H9 (cell line): Measurements from ENCODE around the gene TEDDM1. TPM values are rescaled to one million over a fixed set of nuclear protein-coding genes. Genes with fewer than 3 reads are reported as not detected.

Experiments used
- DNase-seq: peaks from one replicate; pipeline ENCODE4 v3.0.0-alpha.2; 2017
- H2AFZ ChIP-seq: one replicate; pipeline ENCODE4 v1.6.1; 2013; ENCODE audit warnings: mild to moderate bottlenecking, low read length, control low read depth, moderate library complexity
- H2AK5ac ChIP-seq: 2 replicates; pipeline ENCODE4 v1.6.1; 2013; ENCODE audit warnings: low read length, control low read depth, mixed read lengths; ENCODE audit not compliant: insufficient read length
- H2BK120ac ChIP-seq: one replicate; pipeline ENCODE4 v1.6.1; 2013; ENCODE audit warnings: low read depth, mild to moderate bottlenecking, low read length, control low read depth, inconsistent platforms; ENCODE audit not compliant: poor library complexity, severe bottlenecking
- H2BK12ac ChIP-seq: 2 replicates; pipeline ENCODE4 v1.6.1; 2013; ENCODE audit warnings: low read length, control low read depth, mixed read lengths, low read depth; ENCODE audit not compliant: insufficient read length
- H2BK15ac ChIP-seq: 2 replicates; pipeline ENCODE4 v1.6.1; 2013; ENCODE audit warnings: low read depth, low read length, control low read depth
- H2BK20ac ChIP-seq: one replicate; pipeline ENCODE4 v1.6.1; 2013; ENCODE audit warnings: low read depth, mild to moderate bottlenecking, low read length, control low read depth, inconsistent platforms; ENCODE audit not compliant: poor library complexity, severe bottlenecking
- H2BK5ac ChIP-seq: 2 replicates; pipeline ENCODE4 v1.6.1; 2013; ENCODE audit warnings: low read length, control low read depth, mixed read lengths; ENCODE audit not compliant: insufficient read length
- H3K14ac ChIP-seq: 2 replicates; pipeline ENCODE4 v1.6.1; 2013; ENCODE audit warnings: low read length, control low read depth; ENCODE audit not compliant: insufficient read depth
- H3K18ac ChIP-seq: 2 replicates; pipeline ENCODE4 v1.6.1; 2013; ENCODE audit warnings: low read depth, mild to moderate bottlenecking, mixed read lengths, low read length, control low read depth; ENCODE audit not compliant: insufficient read length
- H3K23ac ChIP-seq: 2 replicates; pipeline ENCODE4 v1.6.1; 2013; ENCODE audit warnings: low read length, control low read depth, mixed read lengths, low read depth; ENCODE audit not compliant: insufficient read length
- H3K23me2 ChIP-seq: 2 replicates; pipeline ENCODE4 v1.6.1; 2013; ENCODE audit warnings: low read depth, mild to moderate bottlenecking, mixed read lengths, low read length, control low read depth; ENCODE audit not compliant: insufficient read length, poor library complexity, severe bottlenecking
- H3K27ac ChIP-seq: 2 replicates; pipeline ENCODE4 v1.5.1; 2013; ENCODE audit warnings: low read length, control low read depth, mixed read lengths, low read depth; ENCODE audit not compliant: insufficient read length
- H3K27me3 ChIP-seq: 2 replicates; pipeline ENCODE4 v1.6.1; 2013; ENCODE audit warnings: low read length, control low read depth, inconsistent platforms; ENCODE audit not compliant: insufficient read depth
- H3K4ac ChIP-seq: 2 replicates; pipeline ENCODE4 v1.6.1; 2013; ENCODE audit warnings: low read depth, mild to moderate bottlenecking, control low read depth, inconsistent platforms, low read length, moderate library complexity
- H3K4me1 ChIP-seq: 2 replicates; pipeline ENCODE4 v1.6.1; 2013; ENCODE audit warnings: low read length, control low read depth, inconsistent platforms; ENCODE audit not compliant: insufficient read depth
- H3K4me2 ChIP-seq: 2 replicates; pipeline ENCODE4 v1.6.1; 2013; ENCODE audit warnings: low read length, control low read depth, mixed read lengths; ENCODE audit not compliant: insufficient read length, insufficient read depth
- H3K56ac ChIP-seq: 2 replicates; pipeline ENCODE4 v1.6.1; 2013; ENCODE audit warnings: low read depth, mild to moderate bottlenecking, mixed read lengths, low read length, control low read depth; ENCODE audit not compliant: insufficient read length
- H3K79me1 ChIP-seq: 2 replicates; pipeline ENCODE4 v1.6.1; 2013; ENCODE audit warnings: low read depth, mild to moderate bottlenecking, moderate library complexity, low read length, control low read depth, inconsistent platforms; ENCODE audit not compliant: insufficient read depth, poor library complexity, severe bottlenecking
- H3K79me2 ChIP-seq: 2 replicates; pipeline ENCODE4 v1.6.1; 2013; ENCODE audit warnings: low read length, control low read depth, inconsistent platforms; ENCODE audit not compliant: insufficient read depth
- H3K9ac ChIP-seq: 2 replicates; pipeline ENCODE4 v1.6.1; 2013; ENCODE audit warnings: low read length, control low read depth, mixed read lengths; ENCODE audit not compliant: insufficient read length; ENCODE audit errors: extremely low read depth
- H3K9me3 ChIP-seq: one replicate; pipeline ENCODE4 v1.6.1; 2013; ENCODE audit warnings: low read depth, low read length, inconsistent platforms; ENCODE audit not compliant: control insufficient read depth
- H3T11ph ChIP-seq: one replicate; pipeline ENCODE4 v1.6.1; 2013; ENCODE audit warnings: mild to moderate bottlenecking, low read length, control low read depth, inconsistent platforms
- H4K20me1 ChIP-seq: one replicate; pipeline ENCODE4 v1.6.1; 2013; ENCODE audit not compliant: control insufficient read depth, insufficient read length, insufficient read depth
- H4K5ac ChIP-seq: 2 replicates; pipeline ENCODE4 v1.6.1; 2013; ENCODE audit warnings: low read depth, mild to moderate bottlenecking, mixed read lengths, low read length, control low read depth; ENCODE audit not compliant: insufficient read length
- H4K8ac ChIP-seq: replicated peaks from 2 replicates; pipeline ENCODE4 v1.6.1; 2013; ENCODE audit warnings: low read length, control low read depth, mixed read lengths, low read depth; ENCODE audit not compliant: insufficient read length
- H4K91ac ChIP-seq: 2 replicates; pipeline ENCODE4 v1.6.1; 2013; ENCODE audit warnings: low read depth, mild to moderate bottlenecking, moderate library complexity, mixed read lengths, low read length, control low read depth; ENCODE audit not compliant: insufficient read length
- H3K27ac Mint-ChIP-seq, 3 experiments: 2 replicates in 2 of 3; 3 replicates in 1 of 3; pipeline ENCODE4 v1.8.0; 2020 to 2021; ENCODE audit warnings: mixed read lengths in 3 of 3, mild to moderate bottlenecking in 1 of 3, moderate library complexity in 1 of 3
- H3K27me3 Mint-ChIP-seq: 2 replicates; pipeline ENCODE4 v1.8.0; 2021; ENCODE audit warnings: low read depth, mild to moderate bottlenecking, moderate library complexity, mixed read lengths
- H3K36me3 Mint-ChIP-seq, 3 experiments: 2 replicates in 2 of 3; 3 replicates in 1 of 3; pipeline ENCODE4 v1.8.0; 2020 to 2021; ENCODE audit warnings: low read depth in 3 of 3, mixed read lengths in 3 of 3; ENCODE audit not compliant: insufficient read depth in 1 of 3
- H3K4me1 Mint-ChIP-seq, 2 experiments: 2 replicates each; pipeline ENCODE4 v1.8.0; 2020; ENCODE audit warnings: mixed read lengths in 2 of 2
- H3K4me3 Mint-ChIP-seq, 2 experiments: 2 replicates in 1 of 2; 3 replicates in 1 of 2; pipeline ENCODE4 v1.8.0; 2020 to 2021; ENCODE audit warnings: mild to moderate bottlenecking in 2 of 2, mixed read lengths in 2 of 2, moderate library complexity in 1 of 2
- H3K9me3 Mint-ChIP-seq, 2 experiments: 2 replicates in 1 of 2; 3 replicates in 1 of 2; pipeline ENCODE4 v1.8.0; 2020; ENCODE audit warnings: mild to moderate bottlenecking in 2 of 2, mixed read lengths in 2 of 2, moderate library complexity in 1 of 2
- WGBS: extraction: QIAGEN DNeasy Blood & Tissue Kit; methylation state at CpG from one replicate; pipeline ENCODE4 v1.1.7; 2013; ENCODE audit warnings: missing lambda C conversion rate, low lambda C conversion rate, mixed read lengths; ENCODE audit not compliant: insufficient read length; ENCODE audit errors: extremely low coverage; 5-methylcytosine and 5-hydroxymethylcytosine counted together
- total RNA-seq: library from RNA; stranded (reverse); gene quantifications from 2 replicates; pipeline ENCODE4 v1.2.1, GENCODE V29; 2021
- TF ChIP-seq, protein P1 (sequence below): fragments of 200-600 bp; sonication (generic); conservative IDR thresholded peaks from 3 replicates; pipeline ENCODE4 v1.8.0; 2021; ENCODE audit warnings: antibody characterized with exemption, mild to moderate bottlenecking

TEDDM1 gene
- total RNA-seq, 1 experiment from 2014 or later = not detected

DNA sequence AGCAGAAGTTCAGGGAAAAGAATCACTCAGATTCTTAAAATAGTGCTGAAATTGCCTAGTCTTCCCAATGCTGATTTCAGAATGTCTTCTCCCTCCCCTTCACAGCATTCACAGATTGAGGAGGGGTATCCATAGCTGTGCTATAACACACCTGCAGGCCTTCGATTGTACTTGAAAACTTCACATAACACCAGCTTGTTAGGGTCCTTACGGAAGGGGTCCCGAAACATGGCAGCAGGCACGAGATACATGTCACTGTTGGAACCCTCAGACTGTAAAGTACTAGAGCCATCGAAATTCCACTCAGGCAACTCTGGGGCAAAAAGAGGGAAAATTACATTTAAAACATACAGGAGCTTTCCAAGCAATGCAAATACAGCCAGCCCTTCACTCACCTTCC, 13.5 kb downstream of the TEDDM1 start:
- Mint-ChIP-seq H3K27me3 (peaks cover 2% of the 10 kb centered on the region; the same call in 1 of the 2 replicates), H3K4me3 (0 out of 5 replicates have a peak overlapping the region, but pooled peaks of 1 of the 2 experiments have one; percentile 14), H3K9me3 (peaks cover 9 to 11% of the 10 kb centered on the region in 2 experiments; a peak in 4 of 5 replicates), H3K4me1 (peaks cover 10 to 28% of the 10 kb centered on the region in 2 experiments), H3K36me3 (peaks cover 77 to 92% (median 88%) of the 10 kb centered on the region in 3 experiments), H3K27ac (peak overlapping the region in 1 of 3 experiments; percentile 55; a peak in 2 of 7 replicates)
- Histone ChIP-seq H2BK5ac (no peak overlapping the region), H3K56ac (no peak overlapping the region), H2BK15ac (no peak overlapping the region), H3K23me2 (peaks cover 9% of the 10 kb centered on the region), H4K91ac (no peak overlapping the region), H3K18ac (no peak overlapping the region), H3K27ac (no peak overlapping the region), H4K8ac (no peak overlapping the region), H3K4ac (no peak overlapping the region), H3K27me3 (no peaks in the 10 kb centered on the region), H3K79me2 (peaks cover 29% of the 10 kb centered on the region; the same call in 1 of the 2 replicates), H3K79me1 (peaks cover 5% of the 10 kb centered on the region), H3K23ac (no peak overlapping the region), H4K20me1 (no peaks in the 10 kb centered on the region), H2BK20ac (no peak overlapping the region), H3K4me2 (no peak overlapping the region), H2BK12ac (no peak overlapping the region), H3T11ph (no peak overlapping the region), H2BK120ac (no peak overlapping the region), H3K4me1 (no peaks in the 10 kb centered on the region), H4K5ac (no peak overlapping the region), H2AK5ac (no peak overlapping the region), H3K9me3 (no peaks in the 10 kb centered on the region), H2AFZ (no peak overlapping the region), H3K14ac (no peak overlapping the region), H3K9ac (no peak overlapping the region)
- no CpG with 5 or more reads among the region's 5 CpGs for WGBS
- TF ChIP-seq, protein P1, sequence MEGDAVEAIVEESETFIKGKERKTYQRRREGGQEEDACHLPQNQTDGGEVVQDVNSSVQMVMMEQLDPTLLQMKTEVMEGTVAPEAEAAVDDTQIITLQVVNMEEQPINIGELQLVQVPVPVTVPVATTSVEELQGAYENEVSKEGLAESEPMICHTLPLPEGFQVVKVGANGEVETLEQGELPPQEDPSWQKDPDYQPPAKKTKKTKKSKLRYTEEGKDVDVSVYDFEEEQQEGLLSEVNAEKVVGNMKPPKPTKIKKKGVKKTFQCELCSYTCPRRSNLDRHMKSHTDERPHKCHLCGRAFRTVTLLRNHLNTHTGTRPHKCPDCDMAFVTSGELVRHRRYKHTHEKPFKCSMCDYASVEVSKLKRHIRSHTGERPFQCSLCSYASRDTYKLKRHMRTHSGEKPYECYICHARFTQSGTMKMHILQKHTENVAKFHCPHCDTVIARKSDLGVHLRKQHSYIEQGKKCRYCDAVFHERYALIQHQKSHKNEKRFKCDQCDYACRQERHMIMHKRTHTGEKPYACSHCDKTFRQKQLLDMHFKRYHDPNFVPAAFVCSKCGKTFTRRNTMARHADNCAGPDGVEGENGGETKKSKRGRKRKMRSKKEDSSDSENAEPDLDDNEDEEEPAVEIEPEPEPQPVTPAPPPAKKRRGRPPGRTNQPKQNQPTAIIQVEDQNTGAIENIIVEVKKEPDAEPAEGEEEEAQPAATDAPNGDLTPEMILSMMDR = no peak
- DNase-seq = no peak
